Measurements from ENCODE around the gene SVOPL. TPM values are rescaled to one million over a fixed set of nuclear protein-coding genes. Genes with fewer than 3 reads are reported as not detected.

SVOPL gene
- total and polyA plus RNA-seq, 2 experiments from 2014 or later, result 0.95 to 1.1 TPM

- Histone ChIP-seq H3K9me2 (replicated peaks; ENCODE audit: insufficient read depth) (no peaks in the 10 kb centered on the region), H2AFZ (no peak overlapping the region), H3K27ac (peak overlapping the region; percentile 16), H3K4me3 (no peak overlapping the region), H3K9me3 (ENCODE audit: low read depth) (no peaks in the 10 kb centered on the region), H3K4me2 (peak overlapping the region; percentile 5), H3K27me3 (no peaks in the 10 kb centered on the region), H4K20me1 (ENCODE audit: insufficient read depth, poor library complexity, severe bottlenecking) (no peaks in the 10 kb centered on the region), H3K79me2 (no peaks in the 10 kb centered on the region), H3K4me1 (ENCODE audit: insufficient read depth) (peaks cover 18% of the 10 kb centered on the region), H3K36me3 (replicated peaks; ENCODE audit: insufficient read depth, low read depth) (no peaks in the 10 kb centered on the region)
- peak; percentile 21 for DNase-seq (ENCODE audit: low spot score)
- 4% methylated on average over 2 of the region's 2 CpGs for WGBS (ENCODE audit: low lambda C conversion rate, missing lambda C conversion rate)
- no peak for TF ChIP-seq EZH2 (IDR thresholded peaks at IDR 0.05; ENCODE audit: borderline replicate concordance)
- TF ChIP-seq CTCF (IDR thresholded peaks at IDR 0.05; ENCODE audit: poor library complexity), result no peak
- TF ChIP-seq EZH2phosphoT487 (IDR thresholded peaks at IDR 0.05; ENCODE audit: low read depth, severe bottlenecking, unreplicated experiment), result no peak
These were observed 34.8 kb downstream of the SVOPL start for GRCh38 chr7:138666385-138666784.

- H3K9me3 ChIP-seq (ENCODE audit: low read depth), result no peaks in the 10 kb centered on the region
- H3K9me2 ChIP-seq (replicated peaks; ENCODE audit: insufficient read depth), result no peaks in the 10 kb centered on the region
- H3K4me1 ChIP-seq (ENCODE audit: insufficient read depth), result peaks cover 25% of the 10 kb centered on the region
- no peaks in the 10 kb centered on the region for H3K27me3 ChIP-seq
- no peaks in the 10 kb centered on the region for H3K36me3 ChIP-seq (replicated peaks; ENCODE audit: insufficient read depth, low read depth)
- H4K20me1 ChIP-seq (ENCODE audit: insufficient read depth, poor library complexity, severe bottlenecking), result no peaks in the 10 kb centered on the region
- no peak for DNase-seq (ENCODE audit: low spot score)
- no peaks in the 10 kb centered on the region for H3K79me2 ChIP-seq
- H3K4me2 ChIP-seq, result peak overlapping the region; percentile 1
- no peak overlapping the region for H3K4me3 ChIP-seq
- 67% methylated on average over 4 of the region's 4 CpGs for WGBS (ENCODE audit: low lambda C conversion rate, missing lambda C conversion rate)
- TF ChIP-seq EZH2phosphoT487 (IDR thresholded peaks at IDR 0.05; ENCODE audit: low read depth, severe bottlenecking, unreplicated experiment) (no peak), EZH2 (IDR thresholded peaks at IDR 0.05; ENCODE audit: borderline replicate concordance) (no peak), CTCF (IDR thresholded peaks at IDR 0.05; ENCODE audit: poor library complexity) (no peak)
- H2AFZ ChIP-seq, result no peak overlapping the region
- peak overlapping the region; percentile 26 for H3K27ac ChIP-seq
These were observed 35.5 kb downstream of the SVOPL start for GRCh38 chr7:138665669-138666140.

DNA sequence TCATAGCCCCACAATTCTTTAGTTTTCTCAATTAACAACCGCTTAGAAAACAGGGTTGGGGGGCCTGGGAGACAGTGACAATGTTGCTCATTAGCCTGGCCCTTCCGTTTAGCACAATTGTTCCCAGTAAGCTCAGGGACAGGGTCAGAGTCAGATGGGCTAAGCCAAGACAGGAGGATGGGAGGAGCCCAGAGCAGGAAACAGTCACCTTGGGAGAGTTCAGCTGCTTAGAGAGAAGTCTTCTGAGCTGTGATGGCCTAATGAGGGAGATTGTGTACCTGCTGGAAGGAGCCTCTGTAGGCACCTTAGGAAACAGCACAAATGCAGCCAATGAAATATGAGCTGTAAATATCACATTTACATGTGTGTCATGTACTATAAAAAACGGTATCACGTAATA, 35.9 kb downstream of the SVOPL start:
- H3K4me2 ChIP-seq, result peak overlapping the region; percentile 86
- H3K27ac ChIP-seq, result peak overlapping the region; percentile 26
- 73% methylated on average over 4 of the region's 4 CpGs for WGBS (ENCODE audit: low lambda C conversion rate, missing lambda C conversion rate)
- no peaks in the 10 kb centered on the region for H3K9me3 ChIP-seq (ENCODE audit: low read depth)
- DNase-seq (ENCODE audit: low spot score), result peak; percentile 18
- H3K27me3 ChIP-seq, result no peaks in the 10 kb centered on the region
- TF ChIP-seq CTCF (IDR thresholded peaks at IDR 0.05; ENCODE audit: poor library complexity), result no peak
- no peak for TF ChIP-seq EZH2 (IDR thresholded peaks at IDR 0.05; ENCODE audit: borderline replicate concordance)
- no peak for TF ChIP-seq EZH2phosphoT487 (IDR thresholded peaks at IDR 0.05; ENCODE audit: low read depth, severe bottlenecking, unreplicated experiment)
- H4K20me1 ChIP-seq (ENCODE audit: insufficient read depth, poor library complexity, severe bottlenecking), result no peaks in the 10 kb centered on the region
- peaks cover 28% of the 10 kb centered on the region for H3K4me1 ChIP-seq (ENCODE audit: insufficient read depth)
- no peaks in the 10 kb centered on the region for H3K9me2 ChIP-seq (replicated peaks; ENCODE audit: insufficient read depth)
- no peaks in the 10 kb centered on the region for H3K36me3 ChIP-seq (replicated peaks; ENCODE audit: insufficient read depth, low read depth)
- no peak overlapping the region for H3K4me3 ChIP-seq
- H3K79me2 ChIP-seq, result no peaks in the 10 kb centered on the region
- no peak overlapping the region for H2AFZ ChIP-seq

Measured in hepatocyte (in vitro differentiated cells).